Inferior parietal cortex (tissue), 1 donor: ENCODE results near the gene FAM98C.

Source experiments
- DNase-seq: peaks from one replicate; pipeline ENCODE4 v3.0.0-alpha.2; 2016; ENCODE audit errors: extremely low spot score

The FAM98C gene

DNA sequence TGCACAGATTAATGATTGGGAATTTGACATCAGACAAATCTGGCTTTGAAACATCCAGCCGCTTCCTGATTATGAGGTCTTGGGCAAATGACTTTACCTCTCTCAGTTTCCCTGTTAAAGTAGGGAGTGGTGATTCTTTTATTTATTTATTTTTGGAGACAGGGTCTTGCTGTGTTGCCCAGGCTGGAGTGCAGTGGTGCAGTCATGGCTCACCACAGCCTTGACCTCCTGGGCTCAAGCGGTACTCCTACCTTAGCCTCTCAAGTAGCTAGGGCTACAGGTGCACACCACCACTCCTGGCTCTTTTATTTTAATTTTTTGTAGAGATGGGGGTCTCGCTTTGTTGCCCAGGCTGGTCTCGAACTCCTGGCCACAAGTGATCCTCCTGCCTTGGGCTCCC lies 25.8 kb upstream of the FAM98C start:
- DNase-seq: no peak

DNA sequence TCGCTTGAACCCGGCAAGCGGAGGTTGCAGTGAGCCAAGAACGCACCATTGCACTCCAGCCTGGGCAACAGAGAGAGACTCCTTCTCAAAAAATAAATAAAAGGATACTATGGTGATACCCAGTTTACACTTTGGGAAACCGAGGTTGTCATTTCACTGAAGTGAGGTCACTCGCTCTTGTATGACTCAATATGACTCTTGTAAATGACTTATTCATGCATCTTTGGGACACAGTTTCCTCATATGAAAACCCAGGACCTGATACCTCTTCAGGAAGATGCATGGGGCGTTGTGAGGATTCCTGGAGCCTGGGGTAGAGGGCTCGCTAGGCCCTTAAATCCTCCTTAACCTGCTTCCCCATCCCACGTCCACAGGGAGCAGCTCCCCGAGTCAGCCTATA lies 24.0 kb upstream of the FAM98C start:
- DNase-seq: no peak

DNA sequence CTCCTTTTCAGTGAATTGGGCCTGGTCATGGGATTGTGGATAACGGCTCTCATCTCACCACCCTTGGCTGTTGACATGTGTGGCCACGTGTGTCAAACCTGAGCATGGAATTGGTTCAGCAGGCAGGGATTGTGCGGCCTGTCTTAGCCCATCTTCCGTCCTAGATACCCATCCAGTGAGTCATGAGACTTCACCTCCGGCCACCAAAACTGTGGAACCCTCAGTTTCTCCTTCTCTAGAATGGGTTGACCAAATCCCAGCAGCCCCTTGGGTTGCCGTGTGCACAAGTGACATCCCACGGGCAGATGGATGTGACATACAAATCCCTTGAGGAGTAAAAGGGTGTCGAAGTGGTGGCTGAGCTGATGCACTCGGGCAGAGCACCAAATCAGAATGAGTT lies 21.8 kb upstream of the FAM98C start:
- DNase-seq: no peak

DNA sequence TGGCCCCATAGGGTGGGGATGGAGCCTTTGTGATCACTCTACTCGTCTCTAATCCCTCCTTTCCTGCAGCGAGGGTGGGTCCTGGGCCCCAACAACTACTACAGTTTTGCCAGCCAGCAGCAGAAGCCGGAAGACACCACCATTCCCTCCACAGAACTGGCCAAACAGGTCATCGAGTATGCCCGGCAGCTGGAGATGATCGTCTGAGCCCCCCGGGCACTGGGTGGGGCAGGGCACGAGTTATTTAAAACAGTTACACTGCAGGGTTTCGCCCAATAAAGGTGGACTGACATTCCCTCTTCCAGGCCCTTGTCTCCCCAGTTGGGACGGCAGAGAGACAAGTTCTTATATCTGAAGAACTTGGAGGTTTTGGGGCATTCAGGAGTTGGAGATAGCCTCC lies 19.7 kb upstream of the FAM98C start:
- no peak for DNase-seq

DNA sequence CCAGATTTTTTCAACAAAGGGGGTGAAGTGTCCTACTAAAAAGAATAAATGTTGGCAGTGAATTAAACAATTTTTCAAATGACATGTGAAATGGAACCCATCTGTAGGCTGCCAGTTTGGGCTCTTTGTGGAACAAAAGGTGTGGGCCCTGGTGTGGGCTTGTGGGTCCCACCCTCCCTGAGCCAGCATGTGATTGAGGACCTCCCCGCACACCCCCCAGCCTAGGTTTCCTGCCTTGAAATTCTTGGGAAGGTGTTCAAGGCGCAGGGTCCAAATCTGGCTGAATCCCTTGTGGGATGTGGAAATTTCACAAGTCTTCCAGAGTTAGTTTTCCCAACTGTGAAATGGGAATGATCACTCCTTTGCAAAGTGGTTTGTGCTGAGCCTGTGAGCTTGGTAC lies 19.1 kb upstream of the FAM98C start:
- DNase-seq: no peak

DNA sequence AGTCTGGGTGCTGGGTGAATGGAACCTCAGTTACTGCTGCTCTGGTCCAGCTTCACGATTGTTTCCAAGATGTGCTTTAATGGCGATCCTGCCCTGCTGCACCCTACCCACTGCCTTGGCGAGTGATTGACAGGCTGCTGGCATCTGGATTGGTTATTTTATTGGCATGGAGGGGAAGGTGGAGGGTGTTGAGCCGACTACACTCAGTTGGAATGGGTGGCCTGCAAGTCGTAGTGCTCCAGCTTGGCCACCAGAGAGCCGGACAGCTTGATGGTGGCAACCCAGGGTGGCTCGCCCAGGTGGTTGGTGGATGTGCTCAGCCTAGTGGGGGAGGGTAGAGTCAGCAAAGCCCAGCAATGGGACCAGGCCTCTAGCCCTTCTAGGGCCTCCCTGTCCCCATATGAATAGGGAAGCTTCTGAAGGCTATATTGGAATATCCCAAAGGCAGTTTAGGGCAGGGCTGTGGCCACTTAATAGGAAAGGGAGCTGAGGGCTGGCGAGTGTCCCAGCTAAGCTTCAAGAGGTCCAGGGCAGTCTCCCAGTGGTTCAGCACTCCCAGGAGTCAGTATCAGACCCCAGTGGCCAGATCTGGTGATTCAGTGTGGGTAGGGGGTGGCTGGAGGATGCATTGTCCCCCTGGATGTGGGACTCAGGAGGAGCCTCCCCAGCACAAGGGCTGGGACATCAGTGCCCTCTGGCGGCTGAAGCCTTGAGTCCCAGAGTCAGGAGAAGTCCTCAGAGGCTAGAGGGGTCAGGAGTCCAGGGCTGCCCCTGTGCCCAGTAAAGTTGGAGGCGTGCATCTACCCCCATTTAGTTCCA lies 18.5 kb upstream of the FAM98C start:
- DNase-seq: no peak

DNA sequence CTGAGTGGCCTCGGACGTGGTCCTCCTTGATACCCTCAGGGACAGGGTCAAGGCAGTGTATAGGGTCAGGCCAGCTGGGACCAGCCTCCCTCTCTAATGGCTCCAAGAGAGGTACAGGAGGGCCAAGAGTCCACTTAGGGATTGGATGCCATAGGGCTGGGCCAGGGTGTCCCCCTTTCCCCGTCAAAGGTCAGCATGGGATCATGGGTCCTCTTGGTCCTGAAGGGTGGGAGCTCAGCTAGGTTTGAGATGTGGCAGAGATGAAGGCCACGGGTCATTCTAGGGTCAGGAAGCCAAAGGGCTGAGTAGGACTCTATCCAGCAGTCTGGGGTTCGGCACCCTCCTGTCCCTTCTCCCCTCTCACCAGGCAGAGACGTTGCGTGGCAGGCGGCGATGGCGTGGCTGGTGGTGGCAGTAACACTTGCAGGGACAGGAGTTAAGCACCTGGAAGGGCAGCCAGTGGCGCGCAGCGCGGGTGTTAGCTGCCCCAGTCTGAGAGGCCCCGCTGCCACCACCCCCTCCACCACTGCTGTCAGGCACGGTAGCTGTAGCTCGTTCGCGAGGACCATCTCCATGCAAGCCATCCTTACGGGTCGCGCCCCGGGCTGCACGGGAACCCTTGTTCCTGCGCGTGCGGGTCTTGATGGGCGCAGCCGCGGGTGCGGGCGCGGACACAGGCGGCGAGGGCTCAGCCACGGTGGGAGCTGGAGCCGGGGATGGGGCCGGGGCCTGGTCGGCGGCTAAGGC lies 17.7 kb upstream of the FAM98C start:
- DNase-seq: no peak

DNA sequence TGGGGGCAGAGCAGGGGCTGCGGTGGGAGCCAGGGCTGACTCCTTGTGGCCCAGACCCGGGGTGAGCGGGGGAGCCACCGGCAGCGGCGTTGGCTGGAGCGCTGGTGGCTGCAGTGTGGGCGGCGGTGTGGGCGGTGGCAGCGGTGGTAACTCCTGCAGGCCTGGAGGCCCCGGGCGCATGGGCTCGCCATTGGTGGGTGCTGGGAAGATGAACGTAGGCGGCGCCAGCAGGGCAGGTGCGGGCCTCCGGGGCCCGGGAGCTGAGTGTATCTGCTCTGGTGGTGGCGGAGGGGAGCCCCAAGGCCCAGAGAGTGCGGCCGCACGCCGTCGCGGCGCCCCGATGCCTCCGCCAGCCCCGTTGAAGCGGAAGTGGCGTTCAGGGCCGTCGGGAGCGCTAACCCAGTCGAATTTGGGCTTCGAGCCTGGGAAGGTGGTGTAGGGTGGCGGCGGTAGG lies 17.1 kb upstream of the FAM98C start:
- no peak for DNase-seq

DNA sequence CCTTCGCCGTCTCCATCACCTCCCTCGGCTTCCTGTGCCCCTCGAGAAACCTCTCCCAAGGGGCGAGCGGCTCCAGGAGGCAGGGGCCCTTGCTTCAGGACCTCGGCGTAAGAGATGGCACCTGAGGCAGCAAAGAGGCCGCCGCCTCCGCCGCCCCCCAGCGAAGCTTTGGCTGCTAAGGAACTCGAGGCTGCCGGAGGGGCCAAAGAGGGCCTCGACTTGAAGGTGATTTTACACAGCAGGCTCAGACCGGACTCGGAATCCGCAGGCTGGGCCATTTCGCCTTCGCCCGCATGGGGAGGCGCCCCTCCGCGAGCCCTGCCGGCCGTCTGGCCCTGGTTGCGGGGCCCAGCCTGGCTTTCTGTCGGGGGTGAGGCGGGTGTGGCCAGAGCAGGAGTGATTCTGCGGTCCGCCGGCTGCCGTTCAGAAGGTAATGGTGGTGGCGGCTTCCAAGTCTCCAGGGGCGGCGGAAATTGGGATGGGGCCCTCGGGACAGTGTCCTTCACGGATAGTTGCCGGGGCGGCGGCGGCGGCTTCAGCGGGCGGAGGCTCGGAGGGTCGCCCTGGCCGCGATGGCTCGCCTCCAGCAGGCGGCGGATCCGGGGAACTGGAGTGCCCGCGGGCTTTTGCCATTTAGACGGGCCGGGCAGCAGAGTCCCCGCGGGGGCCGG lies 16.5 kb upstream of the FAM98C start:
- no peak for DNase-seq

DNA sequence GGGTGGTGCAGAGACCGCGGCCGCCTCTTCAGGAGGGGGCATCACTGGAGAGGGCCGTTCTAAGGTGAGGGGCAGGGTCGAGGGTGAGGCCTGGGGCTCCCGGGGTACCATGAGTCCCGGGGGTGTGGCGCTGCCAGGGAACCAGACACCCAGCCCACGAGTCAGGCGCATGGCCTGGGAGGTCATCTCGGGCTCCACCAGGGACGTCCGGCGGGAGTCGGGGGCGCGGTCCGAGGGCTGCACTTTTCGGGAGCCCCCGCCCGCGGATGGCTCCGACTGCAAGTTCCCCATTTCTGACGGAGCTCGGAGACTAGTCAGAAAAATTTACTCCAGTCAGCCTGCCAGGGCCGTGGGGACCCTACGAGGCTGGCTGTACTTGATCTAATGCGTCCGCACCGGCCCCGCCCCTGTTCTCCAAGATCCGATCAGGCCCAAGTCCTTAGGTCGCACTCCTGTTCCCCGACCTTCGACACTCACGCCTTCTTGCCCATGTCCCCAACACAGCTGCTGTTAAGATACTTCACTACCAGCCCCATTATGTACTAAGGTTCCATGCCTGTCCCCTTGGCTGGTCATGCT lies 15.8 kb upstream of the FAM98C start:
- no peak for DNase-seq

DNA sequence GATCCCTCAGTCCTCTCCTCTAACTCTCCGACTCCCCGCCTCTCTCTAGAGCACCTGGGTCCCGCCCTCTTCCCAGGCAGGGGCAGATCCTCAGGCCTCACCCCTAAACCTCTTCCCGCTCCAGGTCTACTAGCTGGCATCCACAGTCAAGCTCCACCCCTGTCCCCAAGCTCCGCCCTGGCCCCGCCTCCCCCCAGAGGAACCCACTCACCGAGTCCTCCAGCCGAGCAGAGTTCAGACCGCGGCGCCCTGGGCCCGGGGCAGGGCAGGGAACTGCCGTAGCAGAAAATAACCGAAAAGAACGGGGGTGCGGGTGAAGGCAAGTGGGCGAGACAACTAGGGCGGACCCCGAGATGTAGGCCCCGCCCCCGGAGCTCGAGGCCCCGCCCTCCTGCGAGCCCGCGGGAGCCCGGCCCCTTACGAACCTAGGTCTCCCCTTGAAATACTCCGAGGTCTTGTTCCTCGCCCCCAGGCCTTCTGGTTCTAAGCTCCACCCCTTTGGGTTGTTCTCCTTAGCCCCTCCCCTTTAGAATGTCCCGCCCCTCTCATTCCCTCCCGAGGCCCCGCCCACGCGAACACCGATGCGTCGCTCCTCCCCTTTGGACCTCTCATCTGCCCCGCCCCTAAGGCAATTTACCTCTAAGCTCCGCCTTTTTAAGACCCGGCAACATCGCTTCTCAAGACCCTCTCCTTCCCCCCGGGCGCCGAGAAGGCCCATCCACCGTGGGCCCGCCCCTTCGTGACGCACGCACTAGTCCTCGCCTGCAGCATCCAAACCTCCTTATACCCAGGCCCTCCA lies 15.1 kb upstream of the FAM98C start, which contains the start of gene GGN:
TSS of gene GGN (minus strand) at position 485 of the 799 bp plus-strand sequence. CDS start 773 bp downstream, outside the sequence.
- DNase-seq: peak; percentile 60

DNA sequence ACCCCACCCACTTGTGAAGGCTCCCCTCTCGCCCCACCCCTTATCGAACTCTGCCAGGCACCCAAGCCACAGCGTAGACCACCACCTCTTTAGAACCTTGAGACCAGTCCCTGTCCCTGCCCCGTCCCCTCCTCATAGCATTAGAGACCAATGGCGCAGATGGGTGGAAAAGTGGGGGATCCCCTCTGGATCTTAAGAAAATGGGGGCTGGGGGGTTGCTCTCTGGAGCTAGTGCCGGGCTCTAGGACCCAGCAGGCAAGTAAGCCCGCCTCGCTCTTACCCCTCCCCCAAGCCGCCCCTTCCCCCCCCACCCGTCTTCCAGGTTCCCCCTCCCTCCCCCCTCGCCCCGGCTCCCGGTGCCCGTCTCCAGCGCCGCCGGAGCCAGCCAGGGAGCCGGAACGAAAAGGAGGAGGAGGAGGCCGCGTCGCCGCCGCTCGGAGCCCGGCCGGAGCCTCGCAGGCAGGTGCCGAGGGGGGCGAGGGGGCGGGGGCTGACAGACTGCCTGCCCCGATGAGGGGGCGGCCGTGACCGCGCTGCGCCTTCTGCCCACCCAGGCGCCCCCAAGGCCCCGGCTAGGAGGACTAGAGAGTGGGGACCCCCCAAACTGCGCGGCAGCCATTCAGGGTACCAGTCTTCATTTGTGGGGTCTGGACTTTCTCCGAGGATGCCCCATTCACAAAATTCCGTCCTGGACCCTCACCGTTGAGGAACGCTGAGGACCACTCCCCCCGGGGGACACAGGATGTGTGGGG lies 14.4 kb upstream of the FAM98C start, which contains the start of gene SPRED3:
TSS of gene SPRED3 (plus strand) at position 349 of the 752 bp plus-strand sequence. CDS start 1,606 bp downstream, outside the sequence.
- no peak for DNase-seq

DNA sequence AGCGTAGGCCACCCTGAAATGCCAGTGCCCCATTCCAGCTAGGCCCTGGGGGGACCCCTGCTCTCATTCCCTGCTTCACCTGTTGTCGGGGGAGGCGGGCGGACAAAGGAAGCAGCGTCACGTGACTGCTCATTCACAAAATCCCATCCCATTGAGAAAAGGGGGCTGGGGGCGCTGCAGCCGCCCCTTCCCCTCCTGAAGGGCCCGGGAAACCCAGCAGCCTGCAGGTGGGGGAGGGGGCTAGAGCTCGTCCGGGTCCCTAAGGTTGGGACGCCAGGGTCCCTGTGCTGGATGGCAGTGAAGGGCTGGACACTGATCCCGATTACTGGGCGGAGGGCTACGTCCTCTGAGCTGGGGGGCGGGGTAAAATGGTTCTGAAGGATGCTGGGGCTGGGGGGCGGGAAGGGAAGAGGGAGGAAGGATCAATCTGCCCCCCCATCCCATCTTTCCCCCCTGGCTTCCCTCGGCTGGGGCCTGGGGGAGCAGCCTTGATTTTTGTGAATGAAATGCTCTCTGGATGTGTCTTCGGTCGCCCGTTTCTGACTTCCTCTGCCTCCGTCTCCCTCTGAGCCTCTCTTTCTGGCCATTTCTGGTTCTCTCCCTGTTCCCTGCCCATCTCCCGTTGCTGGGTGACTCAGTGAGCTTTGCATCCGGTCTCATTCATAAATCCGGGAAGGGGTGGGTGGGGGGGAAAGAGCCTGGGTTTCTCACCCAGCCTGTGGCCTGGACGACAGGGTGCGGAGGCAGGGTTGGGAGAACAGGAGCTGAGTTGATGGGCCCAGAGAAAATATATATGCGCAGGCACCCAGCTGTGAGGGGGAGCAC lies 13.6 kb upstream of the FAM98C start:
- no peak for DNase-seq

DNA sequence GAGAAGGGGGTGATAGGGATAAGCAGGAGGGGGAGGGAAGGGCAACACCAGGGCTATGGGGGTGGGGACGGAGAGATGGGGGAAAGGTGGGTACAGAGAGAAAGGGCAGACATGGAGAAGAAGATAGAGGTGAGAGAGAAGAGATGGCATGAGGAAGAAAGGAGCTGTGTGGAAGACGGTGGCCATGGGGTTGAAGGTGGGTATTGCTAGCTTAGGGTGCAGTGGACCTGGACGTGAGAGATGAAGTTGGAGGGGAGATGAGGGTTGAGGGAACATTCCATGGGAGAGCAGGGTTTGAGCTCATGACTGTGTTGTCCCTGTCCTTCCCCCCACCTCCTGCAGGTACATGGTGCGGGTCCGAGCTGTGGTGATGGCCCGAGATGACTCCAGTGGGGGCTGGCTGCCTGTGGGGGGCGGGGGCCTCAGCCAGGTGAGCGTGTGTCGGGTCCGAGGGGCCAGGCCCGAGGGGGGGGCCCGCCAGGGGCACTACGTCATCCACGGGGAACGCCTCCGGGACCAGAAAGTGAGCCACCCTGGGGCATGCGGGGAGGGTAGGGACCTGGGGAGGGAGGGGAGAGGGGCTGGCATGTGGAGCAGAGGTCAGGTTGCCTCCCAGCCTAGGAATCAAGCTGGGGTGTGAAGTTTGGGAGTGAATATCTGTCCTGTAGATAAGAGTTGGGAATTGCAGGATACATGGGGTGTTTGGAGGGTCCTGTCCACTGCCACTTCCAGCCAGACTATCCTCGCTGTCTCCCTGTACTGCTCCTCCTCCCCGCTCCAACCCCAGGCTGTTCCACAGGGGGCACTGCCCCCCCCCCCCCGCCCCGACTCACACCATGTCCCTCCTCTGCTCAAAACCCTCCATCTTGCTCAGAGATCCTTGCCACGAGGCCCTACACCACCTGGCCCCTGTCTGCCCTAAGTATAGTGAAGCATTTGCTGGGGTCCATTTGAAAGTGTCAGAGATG lies 12.7 kb upstream of the FAM98C start:
- no peak for DNase-seq

DNA sequence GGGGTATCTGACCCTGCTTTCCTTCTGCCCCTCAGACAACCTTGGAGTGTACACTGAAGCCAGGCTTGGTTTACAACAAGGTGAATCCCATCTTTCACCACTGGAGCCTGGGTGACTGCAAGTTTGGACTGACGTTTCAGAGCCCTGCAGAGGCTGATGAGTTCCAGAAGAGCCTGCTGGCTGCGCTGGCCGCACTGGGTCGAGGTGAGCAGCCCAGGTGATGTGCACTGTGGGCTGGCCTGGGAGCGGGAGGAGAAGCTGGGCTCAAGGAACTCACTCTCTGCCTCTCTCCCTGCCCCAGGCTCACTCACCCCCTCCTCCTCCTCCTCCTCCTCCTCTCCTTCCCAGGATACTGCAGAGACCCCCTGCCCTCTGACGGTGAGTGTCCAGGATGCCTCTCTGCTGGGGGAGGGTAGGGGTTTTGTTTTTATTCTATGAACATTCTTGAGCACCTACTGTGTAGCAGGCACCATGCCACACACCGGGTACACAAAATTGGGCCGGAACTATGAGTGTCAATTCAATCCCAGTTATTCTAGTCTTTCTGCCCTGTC lies 10.9 kb upstream of the FAM98C start:
- DNase-seq: no peak

DNA sequence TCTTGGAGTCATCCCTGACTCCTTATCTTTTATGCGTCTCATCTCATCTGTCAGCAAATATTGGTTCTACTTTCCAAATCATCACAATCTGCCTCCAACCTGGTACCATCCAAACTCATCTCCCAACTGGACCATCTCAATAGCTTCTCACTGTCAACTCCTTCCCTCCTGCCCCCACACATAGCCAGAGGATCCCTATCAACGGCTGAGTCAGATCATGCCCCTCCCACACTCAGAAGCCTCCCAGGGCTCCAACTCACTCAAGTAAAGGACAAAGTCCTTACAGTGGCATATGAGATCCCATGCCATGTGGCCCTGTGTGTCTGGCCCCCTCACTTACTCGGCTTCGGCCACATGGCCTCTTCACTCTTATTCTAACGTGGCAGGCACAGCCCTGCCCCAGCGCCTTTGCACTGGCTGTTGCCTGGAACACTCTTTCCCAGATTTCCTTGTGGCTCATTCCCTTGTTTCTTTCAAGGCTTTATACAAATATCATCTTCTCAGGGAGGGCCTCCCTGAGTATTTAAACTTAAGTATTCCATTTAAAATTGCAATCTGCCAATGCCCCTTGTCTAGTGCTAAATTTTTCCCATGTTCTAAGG lies 10.1 kb upstream of the FAM98C start:
- DNase-seq: no peak

DNA sequence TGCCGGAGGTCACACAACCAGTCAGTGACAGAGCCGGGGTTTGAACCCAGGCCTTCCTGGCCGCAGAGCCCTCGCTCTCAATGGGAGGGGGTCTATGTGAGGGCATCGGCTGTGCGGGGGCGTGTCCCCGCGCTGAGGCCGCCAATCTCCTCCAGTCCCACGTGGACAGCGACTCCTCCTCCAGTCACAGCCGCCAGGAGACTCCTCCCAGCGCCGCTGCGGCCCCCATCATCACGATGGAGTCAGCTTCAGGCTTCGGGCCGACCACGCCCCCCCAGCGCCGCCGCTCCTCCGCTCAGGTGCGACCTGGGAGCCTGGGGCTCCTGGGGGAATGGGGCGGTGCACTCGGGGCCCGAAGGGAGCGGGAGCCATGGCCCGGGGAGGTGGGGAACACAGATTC lies 8.4 kb upstream of the FAM98C start:
- no peak for DNase-seq
